ENCODE results near the gene MARCHF4.
"Not testable (repeated sequence)": the region's sequence is repeated elsewhere in the genome, so short reads cannot be mapped to it uniquely, and the experiment has no call there.

Gene MARCHF4

GRCh38 chr2:216391401-216391800 is 19.1 kb upstream of the MARCHF4 start:
- TF ChIP-seq CTCF (IDR thresholded peaks at IDR 0.05; ENCODE audit: low read depth, low read length): no peak
- no peak for DNase-seq (ENCODE audit: extremely low read depth, low read depth)

GRCh38 chr2:216389570-216389969 is 17.3 kb upstream of the MARCHF4 start:
- DNase-seq (ENCODE audit: extremely low read depth, low read depth): no peak
- no peak for TF ChIP-seq CTCF (IDR thresholded peaks at IDR 0.05; ENCODE audit: low read depth, low read length)

GRCh38 chr2:216388046-216388884 is 16.0 kb upstream of the MARCHF4 start:
- DNase-seq (ENCODE audit: extremely low read depth, low read depth): no peak
- TF ChIP-seq CTCF (IDR thresholded peaks at IDR 0.05; ENCODE audit: low read depth, low read length): no peak

GRCh38 chr2:216387262-216387661 is 15.0 kb upstream of the MARCHF4 start:
- DNase-seq (ENCODE audit: extremely low read depth, low read depth): no peak
- TF ChIP-seq CTCF (IDR thresholded peaks at IDR 0.05; ENCODE audit: low read depth, low read length): no peak

- no peak for DNase-seq (ENCODE audit: extremely low read depth, low read depth)
Measured at GRCh38 chr2:216385478-216385877, 13.2 kb upstream of the MARCHF4 start.

GRCh38 chr2:216384409-216384808 is 12.1 kb upstream of the MARCHF4 start:
- DNase-seq (ENCODE audit: extremely low read depth, low read depth): not testable (repeated sequence)

More at GRCh38 chr2:216385478-216385877, 13.2 kb upstream of the MARCHF4 start:
- no peak for TF ChIP-seq CTCF (IDR thresholded peaks at IDR 0.05; ENCODE audit: low read depth, low read length)

GRCh38 chr2:216379977-216380376 is 7.7 kb upstream of the MARCHF4 start:
- TF ChIP-seq CTCF (IDR thresholded peaks at IDR 0.05; ENCODE audit: low read depth, low read length): no peak
- DNase-seq (ENCODE audit: extremely low read depth, low read depth): no peak

GRCh38 chr2:216375286-216375685 is 3.0 kb upstream of the MARCHF4 start:
- no peak for TF ChIP-seq CTCF (IDR thresholded peaks at IDR 0.05; ENCODE audit: low read depth, low read length)
- DNase-seq (ENCODE audit: extremely low read depth, low read depth): no peak

All from AG09319 (cell line).